Liver (tissue), 9 donors: ENCODE measurements around the gene TRABD. TPM values are rescaled to one million over a fixed set of nuclear protein-coding genes. Genes with fewer than 3 reads are reported as not detected.
A peak's percentile ranks its signal among the peaks of the same experiment; 100 is the strongest.

Experiments used
- DNase-seq: peaks from one replicate; pipeline ENCODE4 v3.0.0-alpha.2; 2017; ENCODE audit warnings: low spot score
- H3K27ac ChIP-seq, 2 donors: one replicate each; pipeline ENCODE4 v1.7.0; 2013; ENCODE audit warnings: inconsistent platforms in 2 of 2, low read length in 2 of 2, control low read depth in 1 of 2, low read depth in 1 of 2, mild to moderate bottlenecking in 1 of 2
- H3K27me3 ChIP-seq, 4 donors: one replicate each; pipeline versions ENCODE4 v1.6.1 to v1.7.0; 2013; ENCODE audit warnings: low read length in 3 of 4, inconsistent platforms in 1 of 4, mild to moderate bottlenecking in 1 of 4, moderate library complexity in 1 of 4; ENCODE audit not compliant: control insufficient read depth in 4 of 4, insufficient read depth in 4 of 4
- H3K36me3 ChIP-seq, 4 donors: one replicate each; pipeline versions ENCODE4 v1.6.1 to v1.7.0; 2013; ENCODE audit warnings: low read length in 3 of 4, mild to moderate bottlenecking in 3 of 4, low read depth in 1 of 4, moderate library complexity in 1 of 4; ENCODE audit not compliant: control insufficient read depth in 4 of 4, insufficient read depth in 3 of 4
- H3K4me1 ChIP-seq, 4 donors: one replicate each; pipeline versions ENCODE4 v1.6.1 to v1.7.0; 2013; ENCODE audit warnings: low read length in 3 of 4, mild to moderate bottlenecking in 3 of 4, moderate library complexity in 1 of 4; ENCODE audit not compliant: control insufficient read depth in 4 of 4, insufficient read depth in 4 of 4
- H3K4me3 ChIP-seq, 3 donors: one replicate each; pipeline versions ENCODE4 v1.6.1 to v1.7.0; 2013; ENCODE audit warnings: low read length in 3 of 3, control low read depth in 1 of 3, low read depth in 1 of 3, mild to moderate bottlenecking in 1 of 3
- H3K9ac ChIP-seq, 2 donors: one replicate each; pipeline ENCODE4 v1.7.0; 2013; ENCODE audit warnings: low read length in 2 of 2, mild to moderate bottlenecking in 2 of 2, moderate library complexity in 2 of 2, control low read depth in 1 of 2, low read depth in 1 of 2
- H3K9me3 ChIP-seq, 4 donors: one replicate each; pipeline versions ENCODE4 v1.6.1 to v1.7.0; 2013; ENCODE audit warnings: low read length in 3 of 4; ENCODE audit not compliant: control insufficient read depth in 4 of 4
- HNF4A ChIP-seq, 2 donors: conservative IDR thresholded peaks; 2 replicates each; pipeline ENCODE4 v1.6.1; 2016; ENCODE audit warnings: antibody characterized with exemption in 2 of 2, mild to moderate bottlenecking in 2 of 2
- RAD21 ChIP-seq, 2 donors: IDR thresholded peaks; 2 replicates each; pipeline ENCODE4 v1.6.1; 2016; ENCODE audit warnings: antibody characterized with exemption in 2 of 2, mild to moderate bottlenecking in 2 of 2
- SP1 ChIP-seq: IDR thresholded peaks from 2 replicates; pipeline ENCODE4 v1.6.1; 2018; ENCODE audit warnings: antibody characterized with exemption, mild to moderate bottlenecking
- TAF1 ChIP-seq: conservative IDR thresholded peaks from 2 replicates; pipeline ENCODE4 v1.6.1; 2016; ENCODE audit warnings: antibody characterized with exemption, mild to moderate bottlenecking
- WGBS: extraction: QIAGEN DNeasy Blood & Tissue Kit; methylation state at CpG from one replicate; pipeline ENCODE4 v1.1.7; 2013; 5-methylcytosine and 5-hydroxymethylcytosine counted together
- polyA plus RNA-seq, 2 donors: library from polyadenylated mRNA; stranded (reverse) in 1 of 2; unstranded in 1 of 2; fragments of 200-250 nt in 1 of 2; fragments of >200 nt in 1 of 2; fragmentation: Nextera tagmentation in 1 of 2; extraction: Ambion mirVana in 1 of 2; gene quantifications; one replicate each; pipeline versions ENCODE4 v1.2.1 to v1.2.3, GENCODE V29; 2013 to 2015
- total RNA-seq, 2 donors: library from RNA; depleted of rRNA; stranded (reverse); fragments of >200 nt; gene quantifications; one replicate each; pipeline ENCODE4 v1.2.3, GENCODE V29; 2014
- TF ChIP-seq, protein P1 (sequence below): IDR thresholded peaks from 2 replicates; pipeline ENCODE4 v1.6.1; 2016; ENCODE audit warnings: antibody characterized with exemption
- TF ChIP-seq, protein P2 (sequence below): IDR thresholded peaks from 2 replicates; pipeline ENCODE4 v1.6.1; 2016; ENCODE audit warnings: antibody characterized with exemption
- TF ChIP-seq, protein P3 (sequence below): fragments of 150-350 bp; IDR thresholded peaks from 2 replicates; pipeline ENCODE4 v1.5.1; 2017; ENCODE audit warnings: improper control_type of control experiment, low read depth, low read length; ENCODE audit not compliant: missing input control
- donor health status: healthy.
- donor health status: healthy.
- donor health status: healthy.
- donor health status: healthy.
- donor health status: healthy.

TRABD gene
- total and polyA plus RNA-seq, 4 donors = 10.5 to 29.7 (median 16.4) TPM

DNA sequence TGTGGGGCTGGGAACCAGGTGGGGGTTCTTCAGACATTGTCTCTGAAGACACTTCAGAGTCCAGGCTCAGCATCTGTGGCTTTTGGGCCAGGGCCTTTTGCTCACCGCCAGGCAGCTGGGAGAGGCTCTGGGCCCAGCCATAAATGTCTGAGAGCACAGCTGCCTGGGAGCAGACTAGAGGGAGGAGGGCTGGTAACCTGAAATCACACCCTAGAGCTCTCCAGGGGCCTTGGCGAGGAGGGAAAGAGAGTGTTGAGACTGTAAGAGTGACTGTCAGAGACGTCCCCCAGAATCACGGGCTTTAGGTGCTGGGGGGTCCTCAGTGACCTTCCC, 4.1 kb downstream of the TRABD start:
- DNase-seq = no peak
- H3K36me3 ChIP-seq = peaks cover 0 to 20% (median 0%) of the 10 kb centered on the region in 4 donors
- H3K9ac ChIP-seq = no peak overlapping the region
- TF ChIP-seq, protein P1, sequence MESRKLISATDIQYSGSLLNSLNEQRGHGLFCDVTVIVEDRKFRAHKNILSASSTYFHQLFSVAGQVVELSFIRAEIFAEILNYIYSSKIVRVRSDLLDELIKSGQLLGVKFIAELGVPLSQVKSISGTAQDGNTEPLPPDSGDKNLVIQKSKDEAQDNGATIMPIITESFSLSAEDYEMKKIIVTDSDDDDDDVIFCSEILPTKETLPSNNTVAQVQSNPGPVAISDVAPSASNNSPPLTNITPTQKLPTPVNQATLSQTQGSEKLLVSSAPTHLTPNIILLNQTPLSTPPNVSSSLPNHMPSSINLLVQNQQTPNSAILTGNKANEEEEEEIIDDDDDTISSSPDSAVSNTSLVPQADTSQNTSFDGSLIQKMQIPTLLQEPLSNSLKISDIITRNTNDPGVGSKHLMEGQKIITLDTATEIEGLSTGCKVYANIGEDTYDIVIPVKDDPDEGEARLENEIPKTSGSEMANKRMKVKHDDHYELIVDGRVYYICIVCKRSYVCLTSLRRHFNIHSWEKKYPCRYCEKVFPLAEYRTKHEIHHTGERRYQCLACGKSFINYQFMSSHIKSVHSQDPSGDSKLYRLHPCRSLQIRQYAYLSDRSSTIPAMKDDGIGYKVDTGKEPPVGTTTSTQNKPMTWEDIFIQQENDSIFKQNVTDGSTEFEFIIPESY = no peak
- TF ChIP-seq, protein P2, sequence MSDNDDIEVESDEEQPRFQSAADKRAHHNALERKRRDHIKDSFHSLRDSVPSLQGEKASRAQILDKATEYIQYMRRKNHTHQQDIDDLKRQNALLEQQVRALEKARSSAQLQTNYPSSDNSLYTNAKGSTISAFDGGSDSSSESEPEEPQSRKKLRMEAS = no peak
- TF ChIP-seq RAD21 (IDR thresholded peaks at IDR 0.05) (no peak), TAF1 (no peak)
- 47% methylated on average over 4 of the region's 4 CpGs for WGBS
- peaks cover 27 to 70% (median 56%) of the 10 kb centered on the region in 4 donors for H3K4me1 ChIP-seq
- no peaks in the 10 kb centered on the region for H3K9me3 ChIP-seq
- no peaks in the 10 kb centered on the region for H3K27me3 ChIP-seq
- H3K27ac ChIP-seq = peak overlapping the region; percentile 87 to 90
- H3K4me3 ChIP-seq = peak overlapping the region in 1 of 3 donors; percentile 51

DNA sequence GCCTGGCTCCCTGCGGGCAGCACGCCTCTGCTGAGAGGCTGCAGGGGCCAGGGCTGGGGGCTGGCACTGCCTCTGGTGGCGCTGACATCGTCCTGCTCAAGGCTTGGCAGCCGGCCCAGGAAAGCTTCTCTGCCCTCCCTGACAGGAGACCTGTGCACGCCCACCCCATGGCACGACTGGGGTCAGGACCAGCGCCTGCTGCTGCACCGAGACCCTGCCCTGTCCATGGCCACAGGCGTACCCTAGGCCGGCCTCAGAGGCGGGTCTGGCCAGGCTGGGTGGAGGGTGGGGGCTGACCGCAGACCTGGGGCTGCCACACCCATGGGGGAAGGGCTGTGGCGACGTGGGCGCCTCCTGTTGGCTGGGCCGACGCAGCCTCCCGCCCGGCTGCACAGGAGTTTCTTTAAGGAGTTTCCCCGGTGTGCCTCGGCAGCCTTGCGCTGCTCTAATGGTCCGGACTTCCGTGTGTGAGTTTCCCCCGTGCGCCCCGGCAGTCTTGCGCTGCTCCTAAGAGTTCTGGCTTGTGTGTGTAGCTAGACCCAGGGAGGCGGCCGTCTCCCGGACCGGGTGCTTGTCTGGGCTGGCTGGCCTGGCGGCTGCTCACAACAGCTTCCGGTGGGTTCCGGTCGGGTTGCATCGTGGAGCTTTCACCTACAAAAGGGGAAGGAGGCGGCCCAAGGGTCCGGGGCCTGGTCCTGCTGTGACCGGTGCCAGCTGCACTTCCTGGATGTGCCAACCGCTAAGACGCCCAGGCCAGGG, 4.6 kb downstream of the TRABD start:
- H3K9ac ChIP-seq = peak overlapping the region; percentile 36 to 40

DNA sequence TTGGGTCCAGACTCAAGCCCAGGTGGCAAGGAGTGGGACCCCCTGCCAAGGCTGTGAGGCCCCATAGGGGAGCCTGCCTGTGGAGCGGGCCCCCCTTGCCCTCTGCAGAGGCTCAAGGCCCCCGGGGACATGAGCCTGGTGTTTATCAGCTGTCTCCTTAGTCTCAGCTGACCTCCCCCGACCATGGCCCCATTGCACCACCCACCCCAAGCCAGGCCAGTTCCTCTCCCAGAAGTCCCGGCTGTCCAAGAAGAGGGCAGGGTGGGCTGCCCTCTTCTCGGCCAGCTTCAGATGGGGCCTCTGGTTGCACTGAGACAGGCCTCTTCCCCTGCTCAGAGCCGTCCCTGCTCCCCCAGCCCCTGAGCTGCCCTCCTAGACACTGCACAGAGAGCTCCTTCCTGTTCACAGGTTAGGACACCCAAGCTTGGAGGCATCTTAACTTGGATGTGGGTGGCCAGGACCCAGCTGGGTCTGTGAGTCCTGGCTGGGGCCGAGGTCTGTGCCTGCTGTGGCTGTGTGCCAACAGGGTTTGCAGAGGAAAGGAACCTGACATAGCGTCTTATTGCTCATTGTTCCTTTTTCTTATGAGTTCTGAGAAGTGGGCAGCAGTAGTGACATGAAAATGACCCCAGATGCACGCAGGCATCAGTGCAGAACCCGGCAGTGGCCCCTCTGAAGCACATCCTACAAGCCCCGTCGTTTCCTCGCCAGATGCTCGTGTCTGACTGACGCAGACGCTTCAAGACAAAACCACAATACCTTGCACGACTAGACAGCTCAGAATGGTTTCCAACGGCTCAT, 5.4 kb downstream of the TRABD start:
- Histone ChIP-seq H3K4me1 (peaks cover 25 to 78% (median 67%) of the 10 kb centered on the region in 4 donors), H3K36me3 (peaks cover 0 to 20% (median 0%) of the 10 kb centered on the region in 4 donors), H3K9ac (peak overlapping the region; percentile 41 to 64), H3K9me3 (no peaks in the 10 kb centered on the region), H3K4me3 (peak overlapping the region in 2 of 3 donors; percentile 50 to 51), H3K27me3 (no peaks in the 10 kb centered on the region), H3K27ac (peak overlapping the region; percentile 87 to 90)
- no peak for DNase-seq
- 67% methylated on average over 18 of the region's 18 CpGs for WGBS
- peak; percentile 19 for TF ChIP-seq SP1
- TF ChIP-seq, protein P2 = no peak
- no peak for TF ChIP-seq HNF4A (conservative IDR thresholded peaks at IDR 0.05)

More for the DNA sequence above, 4.6 kb downstream of the TRABD start:
- Histone ChIP-seq H3K27ac (peak overlapping the region; percentile 87 to 90), H3K36me3 (peaks cover 0 to 20% (median 0%) of the 10 kb centered on the region in 4 donors), H3K9me3 (no peaks in the 10 kb centered on the region), H3K4me1 (peaks cover 25 to 71% (median 60%) of the 10 kb centered on the region in 4 donors), H3K27me3 (no peaks in the 10 kb centered on the region), H3K4me3 (peak overlapping the region in 2 of 3 donors; percentile 50 to 51)
- WGBS = 25% methylated on average over 43 of the region's 43 CpGs
- peak; percentile 82 for DNase-seq
- TF ChIP-seq, protein P3, sequence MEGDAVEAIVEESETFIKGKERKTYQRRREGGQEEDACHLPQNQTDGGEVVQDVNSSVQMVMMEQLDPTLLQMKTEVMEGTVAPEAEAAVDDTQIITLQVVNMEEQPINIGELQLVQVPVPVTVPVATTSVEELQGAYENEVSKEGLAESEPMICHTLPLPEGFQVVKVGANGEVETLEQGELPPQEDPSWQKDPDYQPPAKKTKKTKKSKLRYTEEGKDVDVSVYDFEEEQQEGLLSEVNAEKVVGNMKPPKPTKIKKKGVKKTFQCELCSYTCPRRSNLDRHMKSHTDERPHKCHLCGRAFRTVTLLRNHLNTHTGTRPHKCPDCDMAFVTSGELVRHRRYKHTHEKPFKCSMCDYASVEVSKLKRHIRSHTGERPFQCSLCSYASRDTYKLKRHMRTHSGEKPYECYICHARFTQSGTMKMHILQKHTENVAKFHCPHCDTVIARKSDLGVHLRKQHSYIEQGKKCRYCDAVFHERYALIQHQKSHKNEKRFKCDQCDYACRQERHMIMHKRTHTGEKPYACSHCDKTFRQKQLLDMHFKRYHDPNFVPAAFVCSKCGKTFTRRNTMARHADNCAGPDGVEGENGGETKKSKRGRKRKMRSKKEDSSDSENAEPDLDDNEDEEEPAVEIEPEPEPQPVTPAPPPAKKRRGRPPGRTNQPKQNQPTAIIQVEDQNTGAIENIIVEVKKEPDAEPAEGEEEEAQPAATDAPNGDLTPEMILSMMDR = peak; percentile 14
- peak; percentile 34 for TF ChIP-seq SP1
- TF ChIP-seq RAD21 (IDR thresholded peaks at IDR 0.05) = no peak
